Measurements from ENCODE around the gene XKR7. TPM values are rescaled to one million over a fixed set of nuclear protein-coding genes. Genes with fewer than 3 reads are reported as not detected.

XKR7 gene
- total RNA-seq, 1 experiment from 2014 or later: 1.3 TPM

- H4K5ac ChIP-seq (ENCODE audit: insufficient read length, low read depth, low read length): no peak overlapping the region
- no peak overlapping the region for H3K14ac ChIP-seq (ENCODE audit: insufficient read depth, low read length)
- Mint-ChIP-seq H3K27me3 (ENCODE audit: low read depth) (peaks cover 10% of the 10 kb centered on the region), H3K9me3 (no peaks in the 10 kb centered on the region), H3K36me3 (ENCODE audit: insufficient read depth in 1 of 3, low read depth in 3 of 3) (no peaks in the 10 kb centered on the region), H3K4me3 (no peak overlapping the region), H3K4me1 (peaks cover 19 to 21% of the 10 kb centered on the region in 2 experiments), H3K27ac (no peak overlapping the region; a peak in 1 of 7 replicates)
- no peak overlapping the region for H2AK5ac ChIP-seq (ENCODE audit: insufficient read length, low read length)
- H3K9ac ChIP-seq (ENCODE audit: extremely low read depth, insufficient read length, low read length): no peak overlapping the region
- no peak overlapping the region for H3K56ac ChIP-seq (ENCODE audit: insufficient read length, low read depth, low read length)
- H2BK12ac ChIP-seq (ENCODE audit: insufficient read length, low read depth, low read length): no peak overlapping the region
- TF ChIP-seq CTCF (conservative IDR thresholded peaks at IDR 0.05): peak; percentile 71
- H3K79me2 ChIP-seq (ENCODE audit: insufficient read depth, low read length): no peaks in the 10 kb centered on the region
- H4K91ac ChIP-seq (ENCODE audit: insufficient read length, low read depth, low read length): no peak overlapping the region
- peak; percentile 80 for DNase-seq
- no peak overlapping the region for H3K18ac ChIP-seq (ENCODE audit: insufficient read length, low read depth, low read length)
- H3K27ac ChIP-seq (ENCODE audit: insufficient read length, low read depth, low read length): no peak overlapping the region
- H3T11ph ChIP-seq (ENCODE audit: low read length): no peak overlapping the region
- no peak overlapping the region for H3K4ac ChIP-seq (ENCODE audit: low read depth, low read length)
- no peak overlapping the region for H2BK5ac ChIP-seq (ENCODE audit: insufficient read length, low read length)
- H2BK120ac ChIP-seq (ENCODE audit: low read depth, low read length, poor library complexity, severe bottlenecking): no peak overlapping the region
- H2BK20ac ChIP-seq (ENCODE audit: low read depth, low read length, poor library complexity, severe bottlenecking): no peak overlapping the region
- no peak overlapping the region for H2BK15ac ChIP-seq (ENCODE audit: low read depth, low read length)
- no peak overlapping the region for H2AFZ ChIP-seq (ENCODE audit: low read length)
- H3K9me3 ChIP-seq (ENCODE audit: control insufficient read depth, low read depth, low read length): no peaks in the 10 kb centered on the region
- H3K27me3 ChIP-seq (ENCODE audit: insufficient read depth, low read length): 0 out of 2 replicates have a peak, but pooled peaks cover 2% of the 10 kb centered on the region
- no peak overlapping the region for H3K4me2 ChIP-seq (ENCODE audit: insufficient read depth, insufficient read length, low read length)
- no peaks in the 10 kb centered on the region for H3K4me1 ChIP-seq (ENCODE audit: insufficient read depth, low read length)
- WGBS (ENCODE audit: extremely low coverage, insufficient read length, low lambda C conversion rate): no CpG with 5 or more reads among the region's 8 CpGs
- peaks cover 3% of the 10 kb centered on the region for H4K20me1 ChIP-seq (ENCODE audit: control insufficient read depth, insufficient read depth, insufficient read length)
- H3K23ac ChIP-seq (ENCODE audit: insufficient read length, low read depth, low read length): no peak overlapping the region
- no peaks in the 10 kb centered on the region for H3K23me2 ChIP-seq (ENCODE audit: insufficient read length, low read depth, low read length, poor library complexity, severe bottlenecking)
- no peaks in the 10 kb centered on the region for H3K79me1 ChIP-seq (ENCODE audit: insufficient read depth, low read depth, low read length, poor library complexity, severe bottlenecking)
- no peak overlapping the region for H4K8ac ChIP-seq (replicated peaks; ENCODE audit: insufficient read length, low read depth, low read length)
Measured at GRCh38 chr20:31934968-31935764, 32.8 kb upstream of the XKR7 start.

Data from H9 (cell line).